Thyroid gland (tissue), 4 donors: ENCODE results near the gene SIRT3. TPM values are rescaled to one million over a fixed set of nuclear protein-coding genes. Genes with fewer than 3 reads are reported as not detected.

ENCODE experiments used
- DNase-seq, 2 donors: peaks; one replicate each; pipeline ENCODE4 v3.0.0-alpha.2; 2019
- H3K27ac ChIP-seq, 3 donors: fragments of 200-600 bp; sonication (generic); 1 replicate in 2 of 3; 2 replicates in 1 of 3; pipeline ENCODE4 v1.5.1; 2016 to 2019; ENCODE audit warnings: mild to moderate bottlenecking in 1 of 3, moderate library complexity in 1 of 3
- H3K27me3 ChIP-seq: fragments of 200-600 bp; sonication (generic); one replicate; pipeline ENCODE4 v1.5.1; 2019
- H3K36me3 ChIP-seq, 2 donors: fragments of 200-600 bp; sonication (generic); one replicate each; pipeline ENCODE4 v1.5.1; 2016 to 2019
- H3K4me1 ChIP-seq, 2 donors: fragments of 200-600 bp; sonication (generic); one replicate each; pipeline ENCODE4 v1.5.1; 2017 to 2019
- H3K4me3 ChIP-seq, 3 donors: fragments of 200-600 bp; sonication (generic); replicated peaks in 1 of 3; 1 replicate in 2 of 3; 2 replicates in 1 of 3; pipeline ENCODE4 v1.5.1; 2016; ENCODE audit warnings: mild to moderate bottlenecking in 1 of 3
- H3K9me3 ChIP-seq: fragments of 200-600 bp; sonication (generic); one replicate; pipeline ENCODE4 v1.5.1; 2017
- CTCF ChIP-seq, 6 experiments: fragments of 200-600 bp in 3 of 6; fragments of 450-650 bp in 3 of 6; sonication (generic) in 3 of 6; IDR thresholded peaks; one replicate each; pipeline ENCODE4 v1.5.1; 2016 to 2019; ENCODE audit warnings: antibody characterized with exemption in 6 of 6, mild to moderate bottlenecking in 2 of 6, inconsistent platforms in 1 of 6, moderate library complexity in 1 of 6
- POLR2A ChIP-seq, 2 donors: fragments of 450-650 bp; IDR thresholded peaks; one replicate each; pipeline ENCODE4 v1.6.1; 2017; ENCODE audit warnings: antibody characterized with exemption in 2 of 2, mild to moderate bottlenecking in 2 of 2, moderate library complexity in 1 of 2
- WGBS, 2 donors: methylation state at CpG; one replicate each; pipeline ENCODE4 v1.1.5; 2017; 5-methylcytosine and 5-hydroxymethylcytosine counted together
- intact Hi-C: fragments of 100-400 bp; cut with DNase I; formaldehyde crosslinking; loops from one replicate; pipeline ENCODE4 v1.15.1; 2023
- total RNA-seq, 4 donors: library from RNA; depleted of rRNA; stranded (reverse); fragments of >200 nt; gene quantifications; one replicate each; pipeline ENCODE4 v1.2.3, GENCODE V29; 2016

Gene SIRT3
- total RNA-seq, 4 donors from 2014 or later: 14.3 to 21.2 (median 17.0) TPM

- peak; percentile 98 for DNase-seq
- 0% methylated on average over 19 to 45 of the region's 63 CpGs for WGBS, 2 donors
- intact Hi-C loops: loop anchor here (10.0 kb wide), 3 partner anchors 77 to 297 kb away; partner anchors contain the start of genes PGGHG, PTDSS2 and RNH1
- Histone ChIP-seq H3K4me3 (peak within 1 kb of the TSS; percentile 88 to 96 (median 94)), H3K9me3 (no peaks in the 10 kb centered on the region), H3K27me3 (no peaks in the 10 kb centered on the region), H3K27ac (peak within 1 kb of the TSS; percentile 57 to 96 (median 94)), H3K36me3 (peaks cover 30 to 40% of the 10 kb centered on the region in 2 donors), H3K4me1 (peaks cover 21 to 32% of the 10 kb centered on the region in 2 donors)
- TF ChIP-seq POLR2A (IDR thresholded peaks at IDR 0.05) (peak; percentile 39 to 94), CTCF (IDR thresholded peaks at IDR 0.05) (no peak)
Measured at GRCh38 chr11:207208-207862, 28.8 kb downstream of the SIRT3 start, which contains the start of the genes BET1L and RIC8A. Gene BET1L, minus strand, starts transcription at chr11:207399. Its CDS starts 78 bp downstream, at chr11:207321. Gene RIC8A, plus strand, starts transcription at chr11:207708. Its CDS starts 1,147 bp downstream, at chr11:208855.

DNA sequence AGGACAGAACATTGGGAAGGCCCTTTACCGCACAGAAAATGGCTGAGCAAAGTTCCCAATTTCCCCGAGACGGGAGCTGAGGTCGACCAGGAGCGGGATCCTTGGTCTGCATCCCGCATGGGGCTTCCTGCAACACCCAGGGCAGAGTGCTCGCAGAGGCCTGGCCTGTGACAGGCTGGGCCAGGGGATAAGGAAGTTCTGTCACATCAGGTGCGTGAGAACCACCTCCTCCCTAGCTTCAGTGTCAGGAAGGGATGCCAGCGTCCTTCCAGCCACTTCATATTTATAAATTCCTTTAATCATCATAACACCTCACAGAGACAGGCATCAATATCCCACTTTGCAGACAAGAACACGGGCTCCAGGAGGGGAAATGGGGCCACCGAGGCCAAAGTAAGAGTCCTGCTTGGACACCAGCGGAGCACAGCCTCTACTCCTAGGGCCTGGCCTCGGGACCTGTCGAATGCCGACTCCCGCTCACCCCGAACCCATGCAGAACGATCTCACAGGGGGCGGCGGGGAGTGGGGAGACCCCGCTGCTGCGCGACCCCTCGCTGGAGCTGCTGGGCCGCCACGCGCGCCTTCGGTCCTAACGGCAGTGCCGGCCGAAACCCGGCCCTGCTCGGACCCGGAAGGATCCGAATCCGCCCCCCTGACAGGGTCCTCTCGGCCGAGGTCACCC, 29.5 kb downstream of the SIRT3 start:
- peak; percentile 20 to 21 for DNase-seq
- Histone ChIP-seq H3K27ac (peak overlapping the region; percentile 57 to 96 (median 94)), H3K27me3 (no peaks in the 10 kb centered on the region), H3K4me1 (peaks cover 21 to 32% of the 10 kb centered on the region in 2 donors), H3K36me3 (peaks cover 23 to 34% of the 10 kb centered on the region in 2 donors), H3K4me3 (peak overlapping the region; percentile 88 to 96 (median 94)), H3K9me3 (no peaks in the 10 kb centered on the region)
- WGBS, 2 donors: 5 to 6% methylated on average over 15 to 30 of the region's 39 CpGs
- intact Hi-C loops: loop anchor here (10.0 kb wide), 3 partner anchors 78 to 298 kb away; partner anchors contain the start of genes PGGHG, PTDSS2 and RNH1
- TF ChIP-seq POLR2A (IDR thresholded peaks at IDR 0.05) (no peak), CTCF (IDR thresholded peaks at IDR 0.05) (no peak)

DNA sequence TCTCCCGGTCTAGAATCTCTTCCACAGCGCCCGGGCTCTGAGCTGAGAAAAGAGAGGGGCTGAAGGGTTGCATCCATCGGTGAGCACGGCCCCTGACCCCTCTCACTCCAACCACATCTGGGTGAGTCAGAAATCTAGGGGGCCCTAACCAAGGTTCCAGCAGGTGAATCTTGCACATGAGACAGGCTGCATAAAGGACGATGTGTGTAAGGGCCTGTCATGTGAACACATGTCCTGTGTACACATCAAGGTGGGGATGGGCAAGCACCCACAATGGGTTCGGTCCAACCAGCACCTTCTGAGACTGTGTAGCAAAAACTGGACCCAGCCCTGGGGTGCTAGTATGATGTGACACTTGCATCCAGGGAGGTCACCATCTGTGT, 30.1 kb downstream of the SIRT3 start:
- H3K27ac ChIP-seq: no peak overlapping the region

GRCh38 chr11:205221-206001, 30.7 kb downstream of the SIRT3 start:
- Histone ChIP-seq H3K9me3 (no peaks in the 10 kb centered on the region), H3K36me3 (peaks cover 16 to 21% of the 10 kb centered on the region in 2 donors), H3K4me1 (peaks cover 21 to 29% of the 10 kb centered on the region in 2 donors), H3K27ac (no peak overlapping the region), H3K4me3 (peak overlapping the region in 1 of 3 donors; percentile 88), H3K27me3 (no peaks in the 10 kb centered on the region)
- intact Hi-C loops: loop anchor here (10.0 kb wide), 3 partner anchors 79 to 299 kb away; partner anchors contain the start of genes PGGHG, PTDSS2 and RNH1
- no peak for DNase-seq
- WGBS, 2 donors: 93 to 97% methylated on average over 15 of the region's 16 CpGs
- no peak for TF ChIP-seq POLR2A (IDR thresholded peaks at IDR 0.05)
- no peak for TF ChIP-seq CTCF (IDR thresholded peaks at IDR 0.05)

More for the DNA sequence above, 30.1 kb downstream of the SIRT3 start:
- no peaks in the 10 kb centered on the region for H3K27me3 ChIP-seq
- H3K4me3 ChIP-seq: peak overlapping the region in 1 of 3 donors; percentile 88
- TF ChIP-seq POLR2A (IDR thresholded peaks at IDR 0.05) (no peak), CTCF (IDR thresholded peaks at IDR 0.05) (no peak)
- WGBS, 2 donors: 70 to 85% methylated on average over 6 to 7 of the region's 7 CpGs
- intact Hi-C loops: loop anchor here (10.0 kb wide), 3 partner anchors 79 to 299 kb away; partner anchors contain the start of genes PGGHG, PTDSS2 and RNH1
- H3K36me3 ChIP-seq: peaks cover 18 to 27% of the 10 kb centered on the region in 2 donors
- peaks cover 21 to 32% of the 10 kb centered on the region in 2 donors for H3K4me1 ChIP-seq
- no peaks in the 10 kb centered on the region for H3K9me3 ChIP-seq
- DNase-seq: no peak
